Cortex of kidney (tissue), 1 donor: ENCODE data around the gene C19orf85.

Source experiments
- DNase-seq: peaks from one replicate; lab custom pipeline; 2025; lab: John Stamatoyannopoulos, UW

C19orf85 gene

DNA sequence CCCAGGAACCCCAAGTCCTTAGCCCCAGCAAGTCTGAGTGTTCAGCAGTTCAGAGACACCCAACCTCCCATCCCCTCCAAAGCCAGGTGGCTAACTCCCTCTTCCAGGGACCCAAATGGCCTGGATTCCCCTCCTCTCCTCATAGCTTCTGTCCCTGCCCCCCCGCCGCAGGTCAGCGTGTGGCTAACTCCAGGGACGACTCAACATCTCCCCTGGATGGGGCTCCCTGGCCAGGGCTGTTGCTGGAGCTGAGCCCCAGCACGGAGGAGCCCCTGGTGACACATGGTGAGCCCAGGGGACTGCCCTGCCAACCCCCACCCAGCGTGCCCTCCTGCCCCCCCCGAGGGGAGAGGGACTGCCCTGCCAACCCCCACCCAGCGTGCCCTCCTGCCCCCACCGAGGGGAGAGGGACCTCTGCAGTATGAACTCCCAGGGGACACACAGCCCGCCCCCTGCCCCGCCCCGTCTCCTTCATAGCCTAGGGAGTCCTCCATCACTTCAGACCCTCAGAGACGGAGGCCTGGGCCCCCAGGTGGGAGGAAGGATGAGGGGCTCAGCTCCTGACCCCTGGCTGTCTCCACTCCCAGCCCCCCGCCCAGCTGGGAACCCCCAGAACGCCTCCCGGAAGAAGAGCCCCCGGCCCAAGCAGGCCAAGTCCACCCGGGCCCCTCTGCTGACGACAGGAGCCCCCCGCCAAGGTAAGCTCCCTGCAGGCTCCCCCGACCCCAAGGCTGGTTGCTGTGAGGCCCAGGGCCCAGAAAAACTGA, 25.3 kb upstream of the C19orf85 start:
- no peak for DNase-seq

DNA sequence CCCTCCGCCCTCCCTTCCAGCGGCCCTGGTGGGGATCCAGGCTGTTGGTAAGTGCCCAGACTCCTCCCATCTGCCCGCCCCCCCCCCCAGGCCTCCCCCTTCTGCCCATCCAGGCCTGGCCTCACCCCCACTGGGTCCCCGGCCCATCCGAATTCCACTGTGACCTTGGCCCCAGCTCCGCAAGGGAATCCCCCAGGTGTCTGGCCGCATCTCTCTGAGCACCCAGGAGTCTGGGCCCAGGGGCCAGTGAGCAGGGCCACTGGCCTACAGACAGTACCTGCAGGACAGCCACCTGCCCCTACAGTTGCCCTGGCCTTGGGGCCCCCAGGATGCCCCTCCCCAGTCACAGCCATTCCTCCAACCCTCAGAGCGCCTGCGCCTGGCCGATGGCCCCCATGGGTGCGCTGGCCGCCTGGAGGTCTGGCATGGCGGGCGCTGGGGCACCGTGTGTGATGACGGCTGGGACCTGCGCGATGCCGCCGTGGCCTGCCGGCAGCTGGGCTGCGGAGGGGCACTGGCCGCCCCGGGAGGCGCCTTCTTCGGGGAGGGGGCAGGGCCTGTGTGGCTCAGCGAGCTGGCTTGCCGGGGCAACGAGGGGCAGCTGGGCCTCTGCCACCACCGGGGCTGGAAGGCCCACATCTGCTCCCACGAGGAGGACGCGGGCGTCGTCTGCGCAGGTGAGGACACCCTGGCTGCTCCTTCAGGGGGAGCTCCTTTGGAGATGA, 24.6 kb upstream of the C19orf85 start:
- DNase-seq = no peak

DNA sequence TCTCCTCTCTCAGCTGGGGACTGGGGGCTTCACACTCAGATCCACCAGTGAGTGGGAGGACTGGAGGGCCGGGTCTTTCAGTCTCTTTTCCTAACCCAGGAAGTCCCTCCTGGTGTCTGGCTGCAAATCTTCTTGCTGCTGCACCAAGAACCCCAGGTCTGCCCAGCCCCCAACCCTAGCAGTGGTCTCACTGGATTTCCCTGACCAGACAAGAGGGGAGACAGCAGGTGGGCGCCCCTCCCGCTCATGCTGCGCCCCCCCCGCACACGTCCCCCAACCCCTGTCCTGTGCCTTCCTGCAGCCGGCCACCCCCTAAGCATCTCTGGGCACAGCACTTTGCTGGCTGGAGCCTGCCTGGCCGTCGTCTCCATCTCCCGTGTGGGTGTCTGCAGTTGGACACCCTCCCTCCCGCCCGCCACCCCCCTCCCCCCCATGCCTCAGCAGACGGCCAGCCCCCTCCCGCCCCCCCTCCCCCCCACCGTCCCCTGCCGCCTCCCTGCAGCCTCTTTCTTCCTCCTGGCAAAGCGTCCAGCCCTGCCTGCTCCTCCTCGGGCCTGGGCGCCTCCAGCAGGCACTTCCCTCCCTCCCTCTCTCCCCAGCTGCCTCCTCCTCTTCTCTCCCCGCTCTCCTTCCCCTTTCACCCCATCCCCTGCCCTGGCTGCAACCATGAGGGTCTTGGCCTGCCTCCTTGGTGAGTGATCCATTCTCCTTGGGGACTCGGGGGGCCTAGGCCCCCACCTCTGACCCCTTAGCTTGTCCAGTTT, 23.6 kb upstream of the C19orf85 start, which contains the start of gene SSC5D:
Gene SSC5D, plus strand, starts transcription at position 513 of the 764 bp plus-strand sequence. Its CDS starts 154 bp downstream, at position 667.
- no peak for DNase-seq

DNA sequence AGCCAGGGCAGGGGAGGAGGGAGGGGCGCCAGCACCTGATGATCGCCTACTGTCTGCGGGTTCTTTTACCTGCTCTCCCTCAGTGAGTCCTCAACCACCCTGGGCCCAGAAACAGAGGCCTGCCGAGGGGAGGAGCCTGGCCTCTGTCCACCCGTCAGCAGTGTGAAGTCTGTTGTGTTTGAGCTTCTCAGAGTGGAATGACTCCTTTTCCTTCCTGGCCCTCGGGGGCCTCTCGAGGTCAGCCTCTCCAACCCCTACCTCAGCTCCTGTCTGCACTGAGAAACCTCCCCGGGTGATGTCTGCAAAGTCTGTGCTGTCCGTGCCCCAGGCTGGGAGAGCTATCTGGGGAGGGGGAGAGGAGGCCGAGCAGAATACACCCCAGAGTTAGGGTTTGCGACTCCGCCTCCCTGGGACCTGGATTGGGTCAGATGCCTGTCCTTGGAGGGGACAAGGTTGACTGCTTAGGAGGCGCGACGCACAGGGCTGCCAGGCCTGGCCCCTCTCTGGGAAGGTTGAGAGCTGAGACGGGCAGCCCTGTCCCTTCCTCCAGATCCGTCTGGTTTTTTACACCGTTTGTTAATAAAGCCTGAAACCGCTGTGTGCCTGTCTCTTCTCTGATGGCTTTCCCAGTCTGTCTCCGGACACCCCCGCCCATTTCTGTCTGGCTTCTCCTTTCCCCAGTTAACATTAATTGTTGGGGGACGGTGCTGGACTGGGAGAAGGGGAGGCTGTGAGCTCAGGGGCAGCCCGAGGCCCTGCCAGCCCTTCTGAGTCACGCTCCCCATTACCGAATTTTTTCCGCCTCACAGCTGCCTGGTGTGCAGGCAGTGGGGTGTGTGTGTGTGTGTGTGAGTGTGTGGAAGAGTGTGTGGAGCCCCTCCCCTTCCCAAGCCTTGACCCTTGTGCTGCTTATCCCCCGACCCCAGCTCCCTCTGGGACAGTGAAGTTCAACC, 22.7 kb upstream of the C19orf85 start:
- no peak for DNase-seq

DNA sequence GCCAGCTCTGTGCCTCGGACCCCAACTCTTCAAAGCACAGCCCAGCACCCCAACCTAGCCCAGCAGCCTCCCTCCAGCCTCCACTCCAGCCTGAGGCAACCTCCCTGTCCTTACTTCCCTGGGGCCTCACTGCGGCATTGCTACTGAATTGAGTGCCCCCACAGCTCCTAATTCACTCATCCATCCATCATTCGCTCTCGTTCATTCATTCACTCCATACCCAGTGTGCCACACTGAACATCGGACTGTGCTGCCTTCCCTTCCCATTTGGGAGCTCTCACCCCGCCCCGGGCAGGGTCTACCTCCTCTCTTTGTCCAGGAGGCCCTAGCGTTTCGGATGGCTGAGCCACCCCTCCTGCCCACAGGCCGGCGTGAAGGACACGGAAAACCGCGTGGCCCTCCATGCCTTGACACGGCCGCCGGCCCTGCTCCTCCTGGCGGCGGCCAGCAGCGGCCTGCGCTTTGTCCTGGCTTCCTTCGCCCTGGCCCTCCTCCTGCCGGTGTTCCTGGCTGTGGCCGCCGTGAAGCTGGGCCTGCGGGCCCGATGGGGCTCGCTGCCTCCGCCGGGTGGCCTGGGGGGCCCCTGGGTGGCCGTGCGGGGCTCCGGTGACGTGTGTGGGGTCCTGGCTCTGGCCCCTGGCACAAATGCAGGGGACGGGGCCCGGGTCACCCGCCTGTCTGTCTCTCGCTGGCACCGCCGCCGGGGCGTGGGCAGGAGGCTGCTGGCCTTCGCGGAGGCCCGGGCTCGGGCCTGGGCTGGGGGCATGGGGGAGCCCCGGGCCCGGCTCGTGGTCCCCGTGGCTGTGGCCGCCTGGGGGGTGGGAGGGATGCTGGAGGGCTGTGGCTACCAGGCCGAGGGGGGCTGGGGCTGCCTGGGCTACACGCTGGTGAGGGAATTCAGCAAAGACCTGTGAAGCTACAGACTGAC, 21.8 kb upstream of the C19orf85 start:
- DNase-seq = no peak

DNA sequence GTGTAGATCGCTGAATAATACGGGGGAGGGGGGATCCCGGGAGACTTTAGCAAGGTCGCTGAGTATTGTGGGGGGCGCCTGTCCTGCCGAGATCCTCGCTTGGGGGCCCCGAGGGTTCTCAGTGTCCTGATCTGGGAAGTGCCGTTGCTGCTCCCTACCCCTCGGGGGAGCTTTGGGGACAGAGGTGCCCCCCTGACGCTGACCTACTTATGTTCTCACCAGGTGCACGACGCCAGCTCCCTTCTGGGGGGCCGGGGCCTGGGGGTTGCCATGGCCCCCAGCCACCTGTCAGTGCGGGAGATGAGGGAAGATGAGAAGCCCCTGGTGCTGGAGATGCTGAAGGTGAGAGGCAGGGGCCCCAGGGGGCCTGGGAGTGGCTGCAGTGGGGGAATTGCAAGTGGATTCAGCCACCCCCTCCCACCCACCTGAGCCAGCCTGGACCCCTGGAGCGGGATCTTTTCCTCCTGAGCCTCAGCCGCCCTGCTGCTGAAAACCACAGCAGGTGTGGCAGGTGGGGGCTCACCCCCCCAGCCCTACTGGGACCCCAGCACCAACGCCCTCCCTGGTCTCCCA, 21.0 kb upstream of the C19orf85 start:
- DNase-seq = no peak

DNA sequence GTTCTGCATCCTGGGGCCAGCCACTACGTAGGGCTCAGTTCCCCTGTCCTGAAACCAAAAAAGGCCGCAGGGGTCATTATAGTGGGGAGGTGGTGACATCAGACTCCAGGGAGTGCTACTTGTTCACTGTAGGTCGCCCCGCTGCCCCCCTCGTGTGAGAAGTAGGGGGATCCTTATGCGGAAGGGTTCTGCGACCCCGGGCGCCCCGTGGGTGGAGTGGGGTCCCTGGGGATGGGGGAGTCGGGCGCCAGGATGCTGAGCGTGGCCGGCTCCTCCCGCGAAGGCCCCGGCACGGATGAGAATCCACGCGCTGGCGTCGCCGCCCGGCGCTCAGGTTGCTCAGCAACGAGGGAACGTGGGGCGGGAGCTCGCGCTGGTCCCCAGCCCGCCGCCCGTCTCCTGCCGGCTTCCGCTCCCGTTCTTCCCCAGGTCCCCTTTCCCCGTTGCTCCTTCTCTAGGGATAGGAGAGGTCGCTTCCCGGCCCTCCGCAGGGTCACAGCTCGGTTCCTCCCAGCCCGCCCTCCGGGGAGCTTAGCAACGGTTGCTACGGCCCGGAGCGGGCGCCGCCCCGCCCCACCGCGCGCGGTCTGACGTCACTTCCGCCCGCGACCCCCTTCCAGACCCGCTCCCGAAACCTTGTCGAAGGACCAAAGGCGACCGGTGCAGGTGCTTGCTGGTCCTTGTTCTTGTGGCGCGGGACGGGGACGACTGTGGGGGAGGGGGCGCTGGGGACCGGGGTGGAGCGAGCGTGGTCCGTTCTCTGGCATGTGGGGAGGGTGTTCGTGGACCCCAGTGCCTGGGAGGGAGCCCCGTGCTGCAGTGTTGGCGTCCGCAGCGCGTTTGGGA, 20.3 kb upstream of the C19orf85 start, which contains the start of gene NAT14:
Gene NAT14, plus strand, starts transcription at position 596 of the 846 bp plus-strand sequence. CDS start 521 bp downstream, outside the sequence.
- DNase-seq = no peak

DNA sequence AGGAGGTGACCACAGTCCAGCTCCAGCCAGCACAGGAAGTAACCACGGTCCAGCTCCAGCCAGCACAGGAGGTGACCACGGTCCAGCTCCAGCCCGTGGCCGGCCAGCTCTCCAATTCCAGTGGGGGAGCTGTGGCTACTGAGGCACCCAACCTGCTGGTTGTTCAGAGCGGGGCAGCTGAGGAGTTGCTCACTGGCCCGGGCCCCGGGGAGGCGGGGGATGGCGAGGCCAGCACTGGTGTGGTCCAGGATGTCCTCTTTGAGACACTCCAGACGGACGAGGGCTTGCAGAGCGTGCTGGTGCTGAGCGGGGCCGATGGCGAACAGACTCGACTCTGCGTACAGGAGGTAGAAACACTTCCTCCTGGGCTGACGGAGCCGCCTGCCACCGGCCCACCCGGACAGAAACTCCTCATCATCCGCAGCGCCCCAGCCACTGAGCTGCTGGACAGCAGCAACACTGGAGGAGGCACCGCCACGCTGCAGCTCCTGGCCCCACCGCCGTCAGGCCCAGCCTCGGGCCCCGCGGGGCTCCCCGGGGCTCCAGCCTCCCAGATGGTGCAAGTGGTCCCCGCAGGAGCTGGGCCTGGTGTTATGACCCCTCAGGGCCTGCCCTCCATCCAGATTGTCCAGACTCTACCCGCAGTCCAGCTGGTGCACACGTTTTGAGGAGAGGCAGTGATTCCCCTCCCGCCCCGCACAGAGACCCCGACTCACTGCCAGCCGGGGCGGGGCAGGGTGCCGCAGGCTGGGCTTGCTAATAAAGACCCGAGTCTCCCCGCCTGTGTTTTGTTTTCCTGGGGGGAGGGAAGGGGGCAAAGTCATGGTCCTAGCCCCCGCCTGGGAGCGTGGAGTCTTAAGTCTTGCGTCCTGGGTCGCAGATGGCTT, 19.4 kb upstream of the C19orf85 start:
- no peak for DNase-seq

DNA sequence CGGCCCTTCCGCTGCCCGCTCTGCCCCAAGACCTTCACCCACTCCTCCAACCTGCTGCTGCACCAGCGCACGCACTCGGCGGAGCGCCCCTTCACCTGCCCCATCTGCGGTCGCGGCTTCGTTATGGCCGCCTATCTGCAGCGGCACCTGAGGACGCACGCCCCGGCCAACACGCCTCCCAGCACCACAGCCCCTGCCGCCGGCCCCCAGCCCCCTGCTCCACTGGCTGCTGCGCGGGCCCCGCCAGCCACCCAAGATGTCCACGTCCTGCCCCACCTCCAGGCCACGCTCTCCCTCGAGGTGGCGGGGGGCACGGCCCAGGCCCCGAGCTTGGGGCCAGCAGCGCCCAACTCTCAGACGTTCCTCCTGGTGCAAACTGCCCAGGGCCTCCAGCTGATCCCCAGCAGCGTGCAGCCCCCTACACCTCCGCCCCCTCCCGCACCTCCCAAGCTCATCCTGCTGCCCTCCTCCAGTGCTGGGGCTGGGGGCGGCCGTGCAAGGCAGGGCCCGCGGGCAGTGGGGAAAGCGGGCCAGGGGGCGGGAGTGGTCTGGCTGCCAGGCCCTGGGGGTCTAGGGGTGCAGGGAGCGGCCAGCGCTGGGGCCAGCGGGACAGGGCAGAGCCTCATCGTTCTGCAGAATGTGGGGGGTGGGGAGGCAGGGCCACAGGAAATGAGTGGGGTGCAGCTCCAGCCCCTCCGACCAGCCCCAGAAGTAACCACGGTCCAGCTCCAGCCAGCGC, 18.6 kb upstream of the C19orf85 start:
- no peak for DNase-seq

DNA sequence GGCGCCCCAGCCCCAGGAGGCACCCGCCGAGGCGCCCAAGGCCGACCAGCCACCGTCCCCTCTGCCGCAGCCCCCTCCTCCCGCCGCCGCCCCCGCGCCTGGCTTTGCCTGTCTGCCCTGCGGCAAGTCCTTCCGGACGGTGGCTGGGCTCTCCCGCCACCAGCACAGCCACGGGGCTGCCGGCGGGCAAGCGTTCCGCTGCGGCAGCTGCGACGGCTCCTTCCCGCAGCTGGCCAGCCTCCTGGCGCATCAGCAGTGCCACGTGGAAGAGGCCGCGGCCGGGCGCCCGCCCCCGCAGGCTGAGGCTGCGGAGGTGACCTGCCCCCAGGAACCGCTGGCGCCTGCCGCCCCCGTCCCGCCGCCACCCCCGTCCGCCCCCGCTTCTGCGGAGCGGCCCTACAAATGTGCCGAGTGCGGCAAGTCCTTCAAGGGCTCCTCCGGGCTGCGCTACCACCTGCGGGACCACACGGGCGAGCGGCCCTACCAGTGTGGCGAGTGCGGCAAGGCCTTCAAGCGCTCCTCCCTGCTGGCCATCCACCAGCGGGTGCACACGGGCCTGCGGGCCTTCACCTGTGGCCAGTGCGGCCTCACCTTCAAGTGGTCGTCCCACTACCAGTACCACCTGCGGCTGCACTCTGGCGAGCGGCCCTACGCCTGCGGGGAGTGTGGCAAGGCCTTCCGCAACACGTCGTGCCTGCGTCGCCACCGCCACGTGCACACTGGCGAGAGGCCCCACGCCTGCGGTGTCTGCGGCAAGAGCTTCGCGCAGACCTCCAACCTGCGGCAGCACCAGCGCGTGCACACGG, 17.8 kb upstream of the C19orf85 start:
- no peak for DNase-seq

DNA sequence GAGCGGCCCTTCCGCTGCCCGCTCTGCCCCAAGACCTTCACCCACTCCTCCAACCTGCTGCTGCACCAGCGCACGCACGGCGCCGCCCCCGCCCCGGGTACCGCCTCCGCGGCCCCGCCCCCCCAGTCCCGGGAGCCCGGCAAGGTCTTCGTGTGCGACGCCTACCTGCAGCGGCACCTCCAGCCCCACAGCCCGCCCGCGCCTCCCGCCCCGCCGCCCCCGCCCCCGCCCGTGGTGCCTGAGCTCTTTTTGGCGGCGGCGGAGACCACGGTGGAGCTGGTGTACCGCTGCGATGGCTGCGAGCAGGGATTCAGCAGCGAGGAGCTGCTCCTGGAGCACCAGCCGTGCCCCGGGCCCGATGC, 17.2 kb upstream of the C19orf85 start:
- no peak for DNase-seq

DNA sequence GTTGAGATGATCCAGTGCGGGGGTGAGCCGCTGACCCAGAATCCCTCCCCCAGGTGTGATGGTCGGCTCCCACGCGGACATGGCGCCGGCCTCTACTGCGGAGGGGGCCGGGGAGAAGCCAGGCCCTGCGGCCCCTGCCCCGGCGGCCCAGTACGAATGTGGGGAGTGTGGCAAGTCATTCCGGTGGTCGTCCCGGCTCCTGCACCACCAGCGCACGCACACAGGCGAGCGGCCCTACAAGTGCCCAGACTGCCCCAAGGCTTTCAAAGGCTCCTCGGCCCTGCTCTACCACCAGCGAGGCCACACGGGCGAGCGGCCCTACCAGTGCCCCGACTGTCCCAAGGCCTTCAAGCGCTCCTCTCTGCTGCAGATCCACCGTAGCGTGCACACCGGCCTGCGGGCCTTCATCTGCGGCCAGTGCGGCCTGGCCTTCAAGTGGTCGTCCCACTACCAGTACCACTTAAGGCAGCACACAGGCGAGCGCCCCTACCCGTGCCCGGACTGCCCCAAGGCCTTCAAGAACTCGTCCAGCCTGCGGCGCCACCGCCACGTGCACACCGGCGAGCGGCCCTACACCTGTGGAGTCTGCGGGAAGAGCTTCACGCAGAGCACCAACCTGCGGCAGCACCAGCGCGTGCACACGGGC, 16.7 kb upstream of the C19orf85 start:
- no peak for DNase-seq

DNA sequence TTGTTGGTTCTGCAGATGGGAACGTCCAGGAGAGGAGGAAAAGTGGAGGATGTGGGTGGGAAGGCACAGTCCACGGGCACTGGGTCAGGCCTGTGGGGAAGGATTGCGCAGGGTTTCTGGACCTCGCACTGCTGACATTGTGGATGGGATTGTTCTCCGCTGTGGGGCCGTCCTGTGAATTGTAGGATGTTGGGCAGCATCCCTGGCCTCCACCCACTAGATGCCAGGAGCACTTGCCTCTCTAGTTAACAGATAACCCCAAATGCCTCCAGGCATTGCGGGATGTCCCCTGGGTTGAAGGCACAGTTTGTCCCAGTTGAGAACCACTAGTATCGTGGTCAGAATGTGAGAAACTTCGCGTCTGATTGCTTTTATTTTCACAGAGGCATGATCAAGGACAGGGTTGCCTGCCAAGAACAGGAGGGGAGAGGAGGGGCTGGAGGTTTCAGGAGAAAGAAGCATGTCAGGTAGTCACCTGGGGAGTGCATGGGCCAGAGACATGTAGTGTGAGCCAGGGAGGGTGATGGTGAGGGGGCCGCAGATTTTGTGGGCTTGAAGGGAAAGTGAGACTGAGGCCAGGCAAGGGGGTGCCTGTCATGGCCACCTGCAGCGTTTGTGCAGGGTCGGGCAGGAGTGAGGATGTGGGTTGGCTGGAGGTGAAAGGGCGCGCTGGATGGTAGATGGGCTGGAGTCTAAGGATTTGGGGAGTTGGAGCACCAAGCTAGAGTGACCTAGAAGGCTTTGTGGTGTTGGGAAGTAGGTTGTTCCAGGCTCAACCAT, 15.1 kb upstream of the C19orf85 start:
- DNase-seq = no peak

DNA sequence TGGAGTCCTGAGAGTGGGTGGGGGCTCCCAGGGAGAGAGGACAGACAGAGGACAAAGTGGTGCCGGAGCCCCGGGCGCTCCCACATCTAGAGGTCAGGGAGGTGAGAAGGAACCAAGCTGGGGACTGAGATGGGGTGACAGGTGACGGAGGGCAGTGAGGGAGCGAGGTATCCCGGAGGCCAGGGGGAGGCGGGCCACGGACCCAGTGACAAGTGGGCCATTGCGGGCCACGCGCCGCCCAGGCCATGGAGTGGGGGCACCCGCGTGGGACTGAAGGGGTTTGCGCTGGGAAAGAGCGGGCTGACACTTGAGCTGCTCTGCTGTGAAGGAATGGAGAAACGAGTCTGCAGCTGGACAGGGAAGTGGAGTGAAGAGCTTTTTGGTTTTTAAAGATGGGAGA, 14.5 kb upstream of the C19orf85 start:
- no peak for DNase-seq

DNA sequence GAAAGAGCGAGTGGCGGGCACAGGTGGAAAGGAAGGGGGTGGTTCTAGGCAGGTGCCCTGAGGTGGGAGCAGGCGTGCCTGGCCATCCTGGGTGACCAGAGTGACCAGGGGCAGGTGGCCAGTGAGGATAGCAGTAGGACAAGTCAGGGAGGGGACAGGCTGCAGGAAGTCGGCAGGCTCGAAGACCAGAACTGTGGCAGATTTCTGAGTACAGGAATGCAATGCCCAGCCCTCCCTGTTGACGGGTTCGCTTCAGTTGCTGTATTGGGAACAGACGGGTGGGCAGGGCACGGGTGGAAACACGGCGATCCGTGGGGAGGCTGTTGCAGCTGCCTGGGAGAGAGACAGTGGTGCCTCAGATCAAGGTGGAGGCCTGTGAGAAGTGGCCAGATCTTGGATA, 13.8 kb upstream of the C19orf85 start:
- DNase-seq = no peak
